Peyer's patch (tissue), 4 donors: ENCODE data around the gene RTP2. TPM values are rescaled to one million over a fixed set of nuclear protein-coding genes. Genes with fewer than 3 reads are reported as not detected.

Source experiments
- DNase-seq, 3 donors: peaks; one replicate each; pipeline ENCODE4 v3.0.0-alpha.2; 2017 to 2019
- H3K27ac ChIP-seq, 4 donors: fragments of 200-600 bp; sonication (generic); one replicate each; pipeline ENCODE4 v1.5.1; 2016 to 2019
- H3K27me3 ChIP-seq, 2 donors: fragments of 200-600 bp; sonication (generic); one replicate each; pipeline ENCODE4 v1.5.1; 2019
- H3K36me3 ChIP-seq, 3 donors: fragments of 200-600 bp; sonication (generic); one replicate each; pipeline ENCODE4 v1.5.1; 2016 to 2019
- H3K4me1 ChIP-seq, 4 donors: fragments of 200-600 bp; sonication (generic); one replicate each; pipeline ENCODE4 v1.5.1; 2016 to 2019
- H3K4me3 ChIP-seq, 4 donors: fragments of 200-600 bp; sonication (generic); 1 replicate in 3 of 4; 2 replicates in 1 of 4; pipeline ENCODE4 v1.5.1; 2016 to 2019; ENCODE audit warnings: mild to moderate bottlenecking in 1 of 4
- H3K9me3 ChIP-seq, 4 donors: fragments of 200-600 bp; sonication (generic); one replicate each; pipeline ENCODE4 v1.5.1; 2016 to 2019; ENCODE audit warnings: mild to moderate bottlenecking in 1 of 4
- CTCF ChIP-seq, 6 experiments: fragments of 450-650 bp in 4 of 6; fragments of 200-600 bp in 2 of 6; sonication (generic) in 1 of 6; IDR thresholded peaks; one replicate each; pipeline ENCODE4 v1.5.1; 2017 to 2019; ENCODE audit warnings: antibody characterized with exemption in 6 of 6, mild to moderate bottlenecking in 3 of 6, moderate library complexity in 1 of 6
- POLR2A ChIP-seq, 2 donors: fragments of 450-650 bp; IDR thresholded peaks; one replicate each; pipeline ENCODE4 v1.5.1; 2017; ENCODE audit warnings: antibody characterized with exemption in 2 of 2, mild to moderate bottlenecking in 2 of 2, moderate library complexity in 2 of 2
- total RNA-seq, 4 donors: library from RNA; depleted of rRNA; stranded (reverse); fragments of >200 nt; gene quantifications; one replicate each; pipeline ENCODE4 v1.1.0, GENCODE V29; 2016

Gene RTP2
- total RNA-seq, 4 donors from 2014 or later, result not detected

DNA sequence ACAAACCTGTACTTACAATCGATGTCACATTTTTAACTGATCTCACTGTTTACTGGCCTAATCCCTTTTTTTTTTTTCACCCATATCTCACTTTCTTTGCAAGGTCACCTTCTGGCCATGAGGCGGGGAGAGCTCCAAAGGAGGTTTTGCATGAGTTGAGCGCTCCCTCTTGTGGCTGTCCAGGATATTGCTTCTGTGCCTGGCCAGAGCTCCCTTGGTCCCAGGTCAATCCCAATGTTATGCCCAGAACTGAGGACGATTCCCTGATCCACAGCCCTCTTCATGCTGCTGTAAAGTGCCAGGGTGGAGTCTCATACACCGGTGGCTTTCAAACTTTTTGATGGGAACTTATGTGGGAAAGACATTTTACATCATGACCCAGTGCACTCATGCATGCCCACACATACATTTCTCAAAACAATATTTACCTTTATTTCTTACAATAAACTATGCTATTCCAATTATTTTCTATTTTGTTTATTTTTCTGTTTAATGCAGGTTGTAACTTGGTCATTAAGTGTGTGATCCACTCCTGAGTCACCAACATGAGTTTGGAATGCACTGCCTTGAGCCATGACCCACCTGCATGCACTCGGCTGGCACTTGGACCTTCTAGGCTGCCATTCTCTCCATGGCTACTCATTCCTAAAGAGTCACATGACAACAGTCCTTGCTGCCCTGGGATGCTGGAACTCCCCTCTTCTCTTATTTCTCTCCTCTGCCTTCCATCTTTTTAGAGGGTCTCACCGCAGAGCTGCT is 22.5 kb downstream of the RTP2 start:
- H3K27me3 ChIP-seq, result no peaks in the 10 kb centered on the region
- H3K27ac ChIP-seq, result no peak overlapping the region
- TF ChIP-seq CTCF (IDR thresholded peaks at IDR 0.05) (peak; percentile 48 to 87 (median 82)), POLR2A (IDR thresholded peaks at IDR 0.05) (no peak)

DNA sequence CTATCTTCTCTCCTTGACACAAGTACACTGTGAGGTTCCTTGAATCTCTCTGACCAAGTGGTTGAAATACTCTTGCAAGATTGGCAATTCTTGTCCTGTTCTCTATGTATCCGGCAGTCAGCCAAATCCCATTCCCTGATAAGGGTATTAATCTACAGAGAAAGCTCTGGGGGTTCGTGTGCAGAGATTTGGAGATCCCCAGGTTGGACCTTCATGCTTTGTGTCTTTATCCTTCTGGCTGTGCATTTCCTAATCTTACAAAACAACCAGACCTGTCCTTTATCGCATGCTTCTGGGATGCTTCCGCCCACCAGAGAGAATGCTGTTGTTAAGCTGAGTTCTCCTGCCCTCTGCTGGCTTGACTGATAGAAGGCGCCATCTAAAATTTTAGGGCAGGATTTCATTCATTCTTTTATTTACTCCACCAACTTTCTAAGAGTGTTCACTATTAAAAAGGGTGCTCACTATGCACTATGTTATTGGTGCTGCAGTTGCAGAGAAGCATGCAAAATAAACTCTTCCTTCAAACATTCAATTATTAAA is 23.6 kb downstream of the RTP2 start:
- H3K27ac ChIP-seq, result no peak overlapping the region
- H3K4me3 ChIP-seq, result no peak overlapping the region
- no peaks in the 10 kb centered on the region for H3K9me3 ChIP-seq
- TF ChIP-seq POLR2A (IDR thresholded peaks at IDR 0.05) (no peak), CTCF (IDR thresholded peaks at IDR 0.05) (peak in 5 of 6 experiments; percentile 38 to 50 (median 41))
- no peaks in the 10 kb centered on the region for H3K27me3 ChIP-seq
- H3K36me3 ChIP-seq, result no peaks in the 10 kb centered on the region
- H3K4me1 ChIP-seq, result no peaks in the 10 kb centered on the region
- DNase-seq, result no peak

More for the DNA sequence above, 22.5 kb downstream of the RTP2 start:
- H3K9me3 ChIP-seq, result no peaks in the 10 kb centered on the region
- no peaks in the 10 kb centered on the region for H3K4me1 ChIP-seq
- H3K4me3 ChIP-seq, result no peak overlapping the region
- peak; percentile 63 to 86 (median 77) for DNase-seq
- H3K36me3 ChIP-seq, result no peaks in the 10 kb centered on the region

- DNase-seq, result no peak
- no peak overlapping the region for H3K27ac ChIP-seq
- no peaks in the 10 kb centered on the region for H3K4me1 ChIP-seq
- H3K36me3 ChIP-seq, result no peaks in the 10 kb centered on the region
- H3K4me3 ChIP-seq, result no peak overlapping the region
- H3K27me3 ChIP-seq, result no peaks in the 10 kb centered on the region
- TF ChIP-seq CTCF (IDR thresholded peaks at IDR 0.05) (no peak), POLR2A (IDR thresholded peaks at IDR 0.05) (no peak)
- no peaks in the 10 kb centered on the region for H3K9me3 ChIP-seq
Measured at GRCh38 chr3:187677604-187678003, 24.8 kb downstream of the RTP2 start.

DNA sequence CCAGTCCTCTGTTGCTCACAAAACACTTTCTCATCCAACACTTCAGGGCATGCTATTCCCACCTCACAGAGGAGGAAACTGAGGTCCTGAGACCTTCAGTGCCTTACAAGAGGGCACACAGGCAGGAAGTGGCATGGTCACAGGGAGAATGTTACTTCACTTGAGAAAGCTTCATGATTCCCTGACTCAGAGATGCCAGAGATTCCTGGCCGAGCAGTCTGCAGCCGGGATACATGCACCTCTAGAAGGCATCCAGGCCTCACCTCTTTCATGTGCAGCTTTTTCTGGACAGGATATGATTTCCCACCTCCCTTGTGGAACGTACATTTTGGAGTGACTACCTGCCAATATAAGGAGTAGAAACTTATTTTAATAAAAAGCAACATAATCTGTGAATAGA is 29.3 kb downstream of the RTP2 start:
- H3K27me3 ChIP-seq, result no peaks in the 10 kb centered on the region
- peaks cover 0 to 5% (median 0%) of the 10 kb centered on the region in 4 donors for H3K9me3 ChIP-seq
- no peak overlapping the region for H3K27ac ChIP-seq
- no peaks in the 10 kb centered on the region for H3K4me1 ChIP-seq
- TF ChIP-seq POLR2A (IDR thresholded peaks at IDR 0.05) (no peak), CTCF (IDR thresholded peaks at IDR 0.05) (no peak)
- H3K36me3 ChIP-seq, result no peaks in the 10 kb centered on the region
- H3K4me3 ChIP-seq, result no peak overlapping the region
- no peak for DNase-seq

DNA sequence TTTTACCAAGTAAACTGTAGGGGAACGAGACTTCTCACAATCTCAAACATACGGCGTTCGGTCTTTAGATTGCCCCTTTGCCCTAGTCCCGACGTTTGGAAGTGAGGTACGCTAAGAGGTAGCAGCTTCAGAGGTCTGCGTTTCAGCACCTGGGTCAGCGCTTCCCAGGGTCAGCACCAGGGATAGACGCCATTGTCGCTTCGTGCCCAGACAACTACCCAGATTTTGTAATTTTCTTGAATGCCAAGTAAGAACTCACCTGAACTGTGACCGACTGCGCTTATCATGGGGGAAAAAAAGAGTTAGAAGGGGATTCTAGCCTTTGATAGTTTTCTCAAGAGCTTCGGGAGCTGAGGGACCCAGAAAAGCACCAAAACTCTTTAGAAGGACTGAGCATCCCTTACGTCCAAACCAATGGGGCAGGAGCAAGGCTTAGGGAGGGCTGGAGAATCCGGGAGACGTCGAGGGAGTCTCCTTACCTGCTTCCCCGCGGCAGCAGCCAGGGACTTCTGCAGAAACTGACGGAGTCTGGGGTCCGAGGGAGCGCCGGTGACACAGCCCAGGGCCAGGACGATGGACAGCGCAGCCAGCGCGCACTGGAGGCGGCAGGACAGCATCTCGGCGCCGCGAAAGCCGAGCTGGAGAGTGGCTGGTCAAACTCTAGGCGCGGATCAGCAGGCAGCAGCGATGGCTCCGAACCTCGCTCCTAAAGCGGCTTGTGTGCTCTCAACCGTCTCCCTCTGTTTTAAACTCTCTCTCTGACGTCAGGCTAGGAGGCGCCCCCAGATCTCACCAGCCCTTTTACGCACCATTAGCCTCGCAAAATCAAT is 32.5 kb downstream of the RTP2 start, which contains the start of gene SST:
Gene SST, minus strand, starts transcription at position 720 of the 830 bp plus-strand sequence. Its CDS starts 103 bp downstream, at position 617.
- Histone ChIP-seq H3K27ac (no peak within 1 kb of the TSS), H3K27me3 (no peaks in the 10 kb centered on the region), H3K4me3 (no peak within 1 kb of the TSS), H3K36me3 (no peaks in the 10 kb centered on the region), H3K4me1 (no peaks in the 10 kb centered on the region), H3K9me3 (peaks cover 0 to 5% (median 0%) of the 10 kb centered on the region in 4 donors)
- no peak for DNase-seq
- no peak for TF ChIP-seq POLR2A (IDR thresholded peaks at IDR 0.05)
- no peak for TF ChIP-seq CTCF (IDR thresholded peaks at IDR 0.05)
